ENCODE measurements around the gene SLC7A7.

GRCh38 chr14:22726012-22726411 is 89.2 kb downstream of the SLC7A7 start:
- TF ChIP-seq CTCF (IDR thresholded peaks at IDR 0.05; ENCODE audit: low read depth, low read length, missing input control): no peak
- TF ChIP-seq REST (IDR thresholded peaks at IDR 0.05): no peak
- no peak for TF ChIP-seq SP1 (IDR thresholded peaks at IDR 0.05)
- no peak for TF ChIP-seq GABPA (IDR thresholded peaks at IDR 0.05 in 1 of 2, conservative IDR thresholded peaks at IDR 0.05 in 1 of 2)
- no peak for TF ChIP-seq RAD21 (IDR thresholded peaks at IDR 0.05)
- TF ChIP-seq YY1 (IDR thresholded peaks at IDR 0.05): no peak
- TF ChIP-seq MAX (IDR thresholded peaks at IDR 0.05): no peak
- TF ChIP-seq TAF1 (conservative IDR thresholded peaks at IDR 0.05): no peak
- TF ChIP-seq JUND (IDR thresholded peaks at IDR 0.05): no peak

Data from liver (tissue), 3 donors.